GM12874 (cell line): ENCODE measurements around the gene LAMC2.

Experiments
- CTCF ChIP-seq: IDR thresholded peaks from 2 replicates; pipeline ENCODE4 v1.5.1; 2011; ENCODE audit warnings: low read depth, mild to moderate bottlenecking, control low read depth, low read length, moderate library complexity; ENCODE audit not compliant: insufficient read depth

The LAMC2 gene

GRCh38 chr1:183185941-183186490 is at the start of gene LAMC2:
Gene LAMC2 (plus strand): TSS chr1:183186264. CDS start chr1:183186353, 89 bp downstream.
- TF ChIP-seq CTCF, result 0 out of 2 replicates have a peak, but pooled peaks have one; percentile 3

- no peak for TF ChIP-seq CTCF
Observed at GRCh38 chr1:183137782-183138181, 48.3 kb upstream of the LAMC2 start.

GRCh38 chr1:183138301-183138700 is 47.8 kb upstream of the LAMC2 start:
- no peak for TF ChIP-seq CTCF

- no peak for TF ChIP-seq CTCF
Observed at GRCh38 chr1:183139281-183139942, 46.7 kb upstream of the LAMC2 start.

GRCh38 chr1:183140633-183141032 is 45.4 kb upstream of the LAMC2 start:
- no peak for TF ChIP-seq CTCF

GRCh38 chr1:183142171-183142570 is 43.9 kb upstream of the LAMC2 start:
- TF ChIP-seq CTCF, result no peak

- TF ChIP-seq CTCF, result no peak
Observed at GRCh38 chr1:183143576-183144315, 42.3 kb upstream of the LAMC2 start.
